NCI-H345 treated with DMSO at 0.1 percent for 48 hours (cell line): ENCODE measurements around the gene CRACR2B.
A peak's percentile ranks its signal among the peaks of the same experiment; 100 is the strongest.

Experiments
- DNase-seq: peaks from one replicate; lab custom pipeline; 2025; ENCODE audit not compliant: unreplicated experiment; lab: John Stamatoyannopoulos, UW

Gene CRACR2B

DNA sequence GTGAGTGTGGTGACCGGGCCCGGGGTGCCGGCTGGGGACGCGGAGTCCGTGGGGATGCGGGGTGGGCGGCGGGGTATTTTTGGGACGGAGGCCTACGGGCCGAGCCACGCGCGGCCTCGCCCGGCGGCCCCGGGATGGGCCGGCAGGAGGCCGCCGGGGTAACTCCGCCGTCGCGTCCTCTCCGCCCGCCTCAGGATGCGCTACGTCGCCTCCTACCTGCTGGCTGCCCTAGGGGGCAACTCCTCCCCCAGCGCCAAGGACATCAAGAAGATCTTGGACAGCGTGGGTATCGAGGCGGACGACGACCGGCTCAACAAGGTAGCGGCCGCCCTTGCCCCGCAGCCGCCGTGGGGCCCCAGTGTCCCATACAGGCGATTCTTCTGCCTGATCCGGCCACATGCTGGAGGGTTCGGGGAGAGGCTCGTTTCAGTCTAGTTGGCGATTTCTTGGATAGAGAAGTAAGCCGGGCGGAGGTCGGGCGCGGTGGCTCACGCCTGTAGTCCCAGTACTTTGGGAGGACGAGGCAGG is 17.6 kb upstream of the CRACR2B start:
- no peak for DNase-seq

DNA sequence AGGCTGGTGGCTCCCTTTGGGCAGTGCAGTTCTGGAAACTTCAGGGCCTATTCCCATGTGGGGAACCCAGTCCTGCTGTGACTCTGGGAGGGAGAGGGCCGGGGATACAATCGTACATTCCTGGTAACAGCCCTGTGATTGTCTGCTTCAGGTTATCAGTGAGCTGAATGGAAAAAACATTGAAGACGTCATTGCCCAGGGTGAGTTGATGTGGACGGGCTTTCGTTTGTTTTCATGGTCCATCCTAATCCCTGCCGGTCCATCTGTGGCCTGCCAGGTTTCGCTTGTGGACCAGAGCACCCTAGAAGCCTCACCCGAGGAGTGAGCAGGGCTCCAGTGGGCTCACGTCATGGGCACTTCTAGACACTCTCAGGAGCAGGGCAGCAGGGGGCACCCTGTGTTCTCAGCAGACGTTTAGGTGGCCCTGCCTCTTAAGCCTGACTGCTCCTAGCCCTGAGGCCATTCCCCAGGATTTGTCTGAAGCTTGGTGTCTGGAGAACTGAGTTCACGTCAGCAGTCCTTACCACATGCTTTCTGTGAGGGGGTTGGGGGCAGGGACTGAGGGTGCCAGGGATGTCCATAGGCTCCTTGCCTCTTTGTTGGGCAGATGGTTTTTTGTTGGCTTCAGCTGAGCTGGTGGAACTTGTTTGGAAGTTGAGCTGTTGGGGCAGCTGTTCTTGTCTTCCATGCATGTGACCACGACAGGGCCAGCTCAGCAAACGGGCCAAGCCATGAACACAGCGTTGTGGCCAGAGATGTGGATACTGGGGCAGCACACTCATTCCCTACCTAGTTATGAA is 16.1 kb upstream of the CRACR2B start:
- DNase-seq, result no peak

DNA sequence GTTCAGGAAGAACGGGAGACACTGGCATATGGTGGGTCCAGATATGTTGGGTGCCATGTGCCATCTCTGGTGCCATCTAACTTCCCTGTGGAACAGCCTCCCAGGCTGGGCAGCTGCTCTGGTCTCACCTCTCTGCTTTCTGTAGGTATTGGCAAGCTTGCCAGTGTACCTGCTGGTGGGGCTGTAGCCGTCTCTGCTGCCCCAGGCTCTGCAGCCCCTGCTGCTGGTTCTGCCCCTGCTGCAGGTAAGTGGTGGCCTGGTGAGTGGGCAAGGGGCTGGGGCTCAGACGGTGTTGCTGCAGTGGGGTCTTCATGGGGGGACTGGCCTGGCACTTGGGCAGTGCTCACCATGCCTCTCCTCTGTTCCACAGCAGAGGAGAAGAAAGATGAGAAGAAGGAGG is 15.3 kb upstream of the CRACR2B start:
- DNase-seq, result no peak

- no peak for DNase-seq
These were observed 14.7 kb upstream of the CRACR2B start for GRCh38 chr11:813072-813455.

DNA sequence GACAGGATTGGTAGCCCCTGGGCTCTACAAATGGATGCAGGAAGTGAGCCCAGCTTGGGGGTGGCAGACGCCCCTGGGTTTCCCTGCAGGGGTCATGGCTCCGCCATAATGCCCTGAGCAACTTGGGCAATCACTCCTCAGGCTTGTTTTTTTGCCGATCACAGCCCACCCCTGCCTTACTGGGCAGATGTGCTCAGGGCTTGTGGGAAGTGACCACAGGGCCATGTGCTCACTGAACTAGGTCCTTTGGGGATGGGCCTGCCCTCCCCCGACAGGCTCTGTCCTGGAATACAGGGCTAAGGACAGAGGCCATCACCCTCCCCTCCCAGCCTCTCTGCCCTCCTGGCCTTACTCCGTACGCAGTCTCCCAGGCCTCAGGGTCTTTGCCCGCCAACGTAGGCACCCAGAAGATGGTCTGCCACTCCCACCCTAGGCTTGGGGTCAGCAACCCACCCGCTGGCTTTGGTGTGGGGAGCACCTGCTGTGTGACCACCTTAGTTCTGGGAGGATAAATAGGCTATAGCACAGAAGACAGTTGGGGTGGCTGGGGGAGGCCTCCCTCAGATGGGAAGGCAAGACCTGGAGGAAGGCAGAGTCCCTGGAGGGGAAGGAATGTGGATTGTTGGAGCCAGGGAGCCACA is 14.1 kb upstream of the CRACR2B start:
- no peak for DNase-seq

DNA sequence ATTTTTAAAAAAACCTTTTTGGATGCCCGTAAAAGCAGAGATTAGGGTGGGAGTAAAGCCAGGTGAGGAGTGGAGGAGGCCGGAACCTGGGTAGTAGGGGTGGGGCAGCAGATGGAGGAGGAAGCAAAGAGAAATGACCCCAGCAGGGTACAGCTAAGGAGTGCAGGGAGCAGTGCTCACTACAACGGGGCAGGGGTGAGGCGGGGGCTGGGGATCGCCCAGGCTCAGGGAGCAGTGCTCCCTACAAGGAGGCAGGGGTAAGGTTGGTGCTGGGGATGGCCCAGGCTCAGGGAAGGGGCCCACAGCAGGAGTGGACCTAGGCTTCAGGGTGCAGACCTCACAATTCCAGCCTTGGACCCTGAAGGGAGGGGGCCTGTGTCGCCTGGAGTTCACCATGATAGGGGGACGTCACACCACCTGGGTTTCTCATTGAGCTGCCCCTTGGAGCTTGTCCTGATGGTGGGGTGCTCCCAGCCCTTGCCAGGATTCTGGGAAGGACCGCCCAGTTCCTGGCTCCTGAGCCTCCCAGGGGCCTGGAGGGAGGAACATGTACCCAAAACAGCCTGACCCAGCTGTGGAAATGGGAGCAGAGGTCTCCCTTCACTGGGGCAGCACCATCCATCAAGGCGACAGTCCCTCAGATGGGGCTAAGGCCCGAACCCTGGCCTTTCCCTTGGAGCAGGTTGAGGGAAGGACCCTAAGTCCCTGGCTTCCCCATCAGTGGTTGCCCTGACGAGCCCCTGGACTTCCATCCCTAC is 11.9 kb upstream of the CRACR2B start:
- DNase-seq, result no peak

DNA sequence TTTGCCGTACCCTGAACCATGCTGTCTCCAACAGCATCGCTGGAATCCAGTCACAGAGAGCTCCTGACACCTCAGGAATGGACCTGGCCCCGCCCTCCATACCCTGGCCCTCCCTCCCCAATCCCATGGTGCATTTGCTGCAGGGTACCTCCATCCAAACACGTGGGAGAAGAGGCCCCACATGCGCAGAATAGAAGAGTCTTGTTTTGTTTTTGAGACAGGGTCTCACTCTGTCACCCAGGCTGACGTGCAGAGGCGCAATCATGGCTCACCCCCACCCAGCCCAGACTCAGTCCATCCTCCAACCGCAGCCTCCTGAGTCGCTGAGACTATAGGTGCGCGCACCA is 11.3 kb upstream of the CRACR2B start:
- no peak for DNase-seq

- DNase-seq, result no peak
These were observed 9.2 kb upstream of the CRACR2B start, which contains the start of gene PNPLA2 for GRCh38 chr11:818396-819128. Gene PNPLA2 (plus strand): TSS chr11:818914. CDS start chr11:819719, 805 bp downstream.

GRCh38 chr11:819129-819931 is 8.4 kb upstream of the CRACR2B start:
- peak; percentile 82 for DNase-seq

DNA sequence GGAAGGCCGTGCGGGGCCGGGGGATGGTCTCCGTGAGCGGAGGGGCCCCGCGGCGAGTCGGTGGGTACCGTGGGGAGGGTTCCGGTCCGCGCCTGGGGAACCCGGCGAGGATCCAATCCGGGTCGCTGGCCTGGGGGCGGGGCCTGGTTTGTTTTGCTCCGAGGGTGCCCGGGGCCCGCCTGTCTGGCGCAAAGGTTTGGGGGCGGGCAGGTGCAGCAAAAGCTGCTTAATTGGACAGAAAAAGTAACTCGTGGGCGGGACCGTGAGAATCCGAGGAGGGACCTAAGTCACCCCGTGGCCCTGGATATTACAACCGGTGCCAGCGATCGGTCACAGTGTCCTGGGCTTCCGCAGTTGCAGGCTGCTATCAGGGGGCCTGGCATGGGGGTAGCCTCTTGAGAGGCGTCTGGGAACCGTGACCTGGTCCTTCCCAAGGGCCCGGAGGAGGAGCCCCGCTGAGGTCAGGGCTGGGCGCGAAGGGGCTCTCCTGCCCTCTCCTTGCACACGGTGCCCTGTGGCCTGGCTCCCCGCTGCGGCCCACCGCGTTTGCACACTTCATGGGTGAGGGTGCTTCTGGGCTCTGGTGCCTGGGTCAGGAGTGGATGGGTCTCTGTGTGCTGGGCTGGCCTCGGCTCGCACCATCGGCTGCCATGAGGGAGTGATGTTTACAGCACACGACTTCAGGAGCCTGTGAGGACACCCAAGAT is 7.6 kb upstream of the CRACR2B start:
- DNase-seq, result peak; percentile 61

DNA sequence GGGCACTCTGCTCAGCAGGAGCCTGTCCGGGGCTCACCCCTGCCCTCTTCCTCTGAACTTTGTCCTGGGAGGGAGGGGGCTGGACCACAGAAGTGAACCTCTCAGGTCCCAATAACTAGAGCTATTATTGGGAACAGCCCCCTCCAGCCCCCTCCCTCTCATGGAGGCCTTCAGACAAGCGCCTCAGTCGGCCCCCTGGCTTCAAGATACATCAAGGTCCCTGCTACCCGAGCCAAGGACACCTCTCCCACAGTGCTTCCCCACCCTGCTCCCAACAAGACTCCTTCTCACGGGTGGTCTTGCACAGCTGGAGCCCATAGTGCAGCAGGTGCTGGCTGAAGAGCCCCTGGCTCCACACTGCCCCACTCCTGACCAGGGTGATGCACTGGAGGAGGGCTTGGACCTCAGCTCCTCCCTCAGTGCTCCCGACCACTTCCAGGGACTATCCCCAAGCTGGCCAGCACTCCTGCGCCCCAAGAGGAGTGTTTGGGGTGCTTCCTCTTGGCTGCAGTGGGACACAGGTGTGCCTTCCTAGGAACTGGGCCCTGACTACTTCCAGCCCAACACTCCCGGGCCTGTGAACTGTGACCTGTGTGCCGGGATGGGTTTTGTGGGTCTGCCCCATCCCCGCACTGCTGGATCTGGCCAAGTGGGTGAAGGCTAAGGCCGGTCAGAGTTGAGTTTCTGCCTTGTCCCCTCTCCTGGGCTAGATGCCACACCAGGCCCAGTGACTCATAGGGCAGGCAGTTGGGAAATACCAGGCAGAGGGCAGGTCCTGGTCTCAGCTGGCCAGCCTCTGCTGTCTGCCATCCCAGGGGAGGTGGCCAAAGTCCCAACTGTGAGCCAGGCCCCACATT is 6.8 kb upstream of the CRACR2B start:
- no peak for DNase-seq

DNA sequence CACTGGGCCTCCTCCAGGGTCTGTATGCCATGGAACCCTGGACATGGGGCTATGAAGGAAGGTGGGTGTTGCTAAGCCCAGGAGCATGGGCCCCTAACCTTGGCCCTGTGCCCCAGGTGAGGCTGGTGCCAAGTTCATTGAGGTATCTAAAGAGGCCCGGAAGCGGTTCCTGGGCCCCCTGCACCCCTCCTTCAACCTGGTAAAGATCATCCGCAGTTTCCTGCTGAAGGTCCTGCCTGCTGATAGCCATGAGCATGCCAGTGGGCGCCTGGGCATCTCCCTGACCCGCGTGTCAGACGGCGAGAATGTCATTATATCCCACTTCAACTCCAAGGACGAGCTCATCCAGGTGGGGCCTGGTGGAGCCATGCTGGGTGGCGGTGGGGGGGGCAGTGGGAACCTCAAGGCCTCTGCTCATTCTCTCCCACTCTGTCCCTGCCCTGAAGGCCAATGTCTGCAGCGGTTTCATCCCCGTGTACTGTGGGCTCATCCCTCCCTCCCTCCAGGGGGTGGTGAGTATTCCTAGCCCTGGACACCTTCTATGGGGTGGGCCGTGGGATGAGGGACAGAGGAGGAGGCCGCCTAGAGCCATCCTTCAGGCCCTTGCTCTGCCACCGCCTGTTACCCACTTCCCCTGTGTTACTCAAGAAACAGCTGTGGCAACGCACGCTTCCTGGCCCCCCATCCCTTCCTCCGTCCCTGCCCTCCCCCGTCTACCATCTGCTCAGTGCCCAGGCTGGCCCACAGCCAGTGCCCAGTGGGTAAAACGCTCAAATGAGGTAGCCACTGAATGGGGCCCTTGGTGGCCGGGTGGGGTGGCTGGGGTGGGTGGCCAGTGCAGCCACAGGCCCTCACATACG is 6.0 kb upstream of the CRACR2B start:
- DNase-seq, result no peak

DNA sequence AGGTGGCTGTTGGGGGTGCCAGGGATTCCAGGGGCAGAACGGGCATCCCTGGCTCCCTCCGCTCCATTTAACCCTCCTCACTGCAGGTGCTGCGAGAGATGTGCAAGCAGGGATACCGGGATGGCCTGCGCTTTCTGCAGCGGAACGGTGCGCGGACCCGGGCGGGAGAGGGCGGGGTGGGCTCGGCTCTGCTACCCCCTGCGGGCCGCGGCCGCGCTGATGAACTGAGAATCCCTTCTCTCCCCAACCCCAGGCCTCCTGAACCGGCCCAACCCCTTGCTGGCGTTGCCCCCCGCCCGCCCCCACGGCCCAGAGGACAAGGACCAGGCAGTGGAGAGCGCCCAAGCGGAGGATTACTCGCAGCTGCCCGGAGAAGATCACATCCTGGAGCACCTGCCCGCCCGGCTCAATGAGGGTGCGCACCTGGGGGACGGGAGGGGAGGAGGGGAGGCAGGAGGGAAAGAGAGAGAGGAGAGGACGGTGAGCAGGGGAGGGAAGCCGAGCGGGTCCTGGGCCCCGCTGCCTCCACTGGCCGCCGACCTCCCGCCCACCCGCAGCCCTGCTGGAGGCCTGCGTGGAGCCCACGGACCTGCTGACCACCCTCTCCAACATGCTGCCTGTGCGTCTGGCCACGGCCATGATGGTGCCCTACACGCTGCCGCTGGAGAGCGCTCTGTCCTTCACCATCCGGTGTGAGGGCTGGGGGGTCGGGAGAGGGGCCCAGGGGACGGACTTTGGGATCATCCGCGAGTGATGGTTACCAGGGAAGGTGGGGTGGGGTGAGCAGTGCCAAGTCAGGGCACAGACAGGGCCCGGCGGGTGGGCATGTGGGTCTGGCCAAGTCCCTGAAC is 4.1 kb upstream of the CRACR2B start:
- DNase-seq, result no peak

- DNase-seq, result no peak
These were observed 3.3 kb upstream of the CRACR2B start for GRCh38 chr11:824292-824880.

DNA sequence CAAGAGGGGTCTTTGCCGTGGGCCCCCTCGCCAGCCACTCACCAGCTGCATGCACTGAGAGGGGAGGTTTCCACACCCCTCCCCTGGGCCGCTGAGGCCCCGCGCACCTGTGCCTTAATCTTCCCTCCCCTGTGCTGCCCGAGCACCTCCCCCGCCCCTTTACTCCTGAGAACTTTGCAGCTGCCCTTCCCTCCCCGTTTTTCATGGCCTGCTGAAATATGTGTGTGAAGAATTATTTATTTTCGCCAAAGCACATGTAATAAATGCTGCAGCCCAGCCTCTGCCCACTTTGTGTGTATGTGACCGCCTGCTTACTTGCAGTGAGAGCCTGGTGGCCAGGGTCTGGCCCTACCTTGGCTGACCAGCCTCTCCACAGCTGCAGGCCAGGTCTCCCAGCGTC is 2.8 kb upstream of the CRACR2B start:
- no peak for DNase-seq

DNA sequence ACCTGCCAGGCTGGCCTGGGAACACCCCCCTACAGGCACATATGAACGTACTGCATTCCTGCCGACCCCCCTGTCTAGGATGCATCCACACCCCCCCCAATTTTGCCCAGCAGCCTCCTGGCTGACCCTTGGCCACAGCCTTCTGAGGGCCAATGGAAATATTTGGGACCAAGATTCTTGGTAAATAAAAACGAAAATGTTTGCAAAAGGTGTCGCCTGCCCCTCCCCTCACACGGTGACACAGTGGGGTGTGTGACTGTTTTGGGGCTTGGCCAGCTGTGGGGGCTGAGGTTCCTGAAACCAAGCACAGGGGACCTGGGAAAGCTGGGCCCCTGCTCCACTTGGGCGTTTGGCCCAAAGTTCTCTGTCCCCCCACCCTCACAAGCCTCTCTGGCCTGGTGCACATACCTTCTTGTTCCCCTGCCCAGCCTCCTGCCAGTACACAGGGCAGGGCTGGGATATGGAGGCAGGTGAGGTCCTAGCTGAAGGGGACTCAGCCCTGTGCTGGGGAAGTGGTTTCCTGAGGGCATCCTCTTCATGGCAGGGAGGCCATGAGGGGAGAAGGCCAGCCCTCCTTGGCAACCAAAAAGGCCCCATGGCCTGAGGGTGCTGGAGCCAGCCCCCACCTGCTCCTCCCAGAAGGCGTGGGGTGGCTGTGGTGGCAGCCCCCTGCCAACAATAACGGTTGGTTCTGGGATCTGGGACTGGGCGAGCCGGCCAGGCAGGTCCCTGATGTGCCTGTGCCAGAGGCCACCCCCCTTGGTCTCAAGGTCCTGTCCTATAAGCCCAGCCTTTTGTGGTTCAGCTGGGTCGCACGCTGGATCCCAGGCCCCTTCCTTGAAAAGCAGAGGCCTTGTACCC is 2.1 kb upstream of the CRACR2B start:
- no peak for DNase-seq
